Panc1 (cell line): ENCODE results near the gene GSG1L. TPM values are rescaled to one million over a fixed set of nuclear protein-coding genes. Genes with fewer than 3 reads are reported as not detected.

Source experiments
- ATAC-seq: fragments of 200-7000 bp; cut with Tn5 transposase; 2 replicates; pipeline ENCODE4 v1.9.1; 2020; ENCODE audit warnings: mild to moderate bottlenecking, moderate library complexity
- Bru-seq: library from RNA; stranded (reverse); fragments of 400-500 nt; gene quantifications from one replicate; lab custom pipeline; 2021; lab: Mats Ljungman, UMichigan
- BruChase-seq, 2 experiments: library from RNA; stranded (reverse); fragments of 400-500 nt; gene quantifications; one replicate each; lab custom pipeline; 2021; lab: Mats Ljungman, UMichigan
- BruUV-seq: library from RNA; stranded (reverse); fragments of 400-500 nt; replicated peaks from 2 replicates; lab custom pipeline; 2021; lab: Mats Ljungman, UMichigan
- CTCF ChIA-PET: fragments of 300-600 bp; sonication (Branson Sonifier 250); formaldehyde crosslinking; loops from one replicate; lab custom pipeline; 2022; ENCODE audit warnings: antibody characterized with exemption; lab: Charles Lee
- POLR2A ChIA-PET: fragments of 300-600 bp; sonication (Branson Sonifier 250); formaldehyde crosslinking; loops from one replicate; lab custom pipeline; 2022; ENCODE audit warnings: antibody characterized with exemption; lab: Charles Lee
- DNase-seq: peaks from one replicate; pipeline ENCODE4 v3.0.0-alpha.2; 2010; ENCODE audit warnings: low read depth, low spot score
- H3K27ac ChIP-seq: 2 replicates; pipeline ENCODE4 v1.5.1; 2011; ENCODE audit warnings: mild to moderate bottlenecking, low read length, inconsistent platforms
- H3K27me3 ChIP-seq: fragments of 200-500 bp; sonication (Bioruptor generic); 2 replicates; pipeline ENCODE4 v1.6.0; 2014; ENCODE audit warnings: low read length, inconsistent platforms; ENCODE audit not compliant: control insufficient read depth, insufficient read depth
- H3K36me3 ChIP-seq: fragments of 200-500 bp; sonication (Bioruptor generic); 2 replicates; pipeline ENCODE4 v1.5.1; 2014; ENCODE audit warnings: inconsistent platforms, mild to moderate bottlenecking, low read length, moderate library complexity; ENCODE audit not compliant: control insufficient read depth, insufficient read depth
- H3K4me1 ChIP-seq: 2 replicates; pipeline ENCODE4 v1.5.1; 2011; ENCODE audit warnings: inconsistent platforms, mild to moderate bottlenecking, low read length, moderate library complexity; ENCODE audit not compliant: control insufficient read depth, insufficient read depth
- H3K4me3 ChIP-seq, 2 experiments: 2 replicates each; pipeline ENCODE4 v1.5.1; 2011 to 2012; ENCODE audit warnings: low read depth in 2 of 2, low read length in 2 of 2, mild to moderate bottlenecking in 2 of 2, inconsistent platforms in 1 of 2, moderate library complexity in 1 of 2
- H3K9me3 ChIP-seq: fragments of 200-500 bp; sonication (Bioruptor generic); 2 replicates; pipeline ENCODE4 v1.5.1; 2014; ENCODE audit warnings: low read depth, mild to moderate bottlenecking, inconsistent platforms, low read length, moderate library complexity; ENCODE audit not compliant: control insufficient read depth, insufficient read depth
- POLR2AphosphoS5 ChIP-seq: IDR thresholded peaks from 2 replicates; pipeline ENCODE4 v1.6.1; 2012; ENCODE audit warnings: mild to moderate bottlenecking, low read depth, low read length, moderate library complexity
- SIN3A ChIP-seq: IDR thresholded peaks from 2 replicates; pipeline ENCODE4 v1.6.1; 2012; ENCODE audit warnings: low read depth, mild to moderate bottlenecking, low read length, moderate library complexity, borderline replicate concordance; ENCODE audit not compliant: insufficient read depth
- TCF7L2 ChIP-seq: IDR thresholded peaks from 2 replicates; pipeline ENCODE4 v1.6.1; 2011; ENCODE audit warnings: mild to moderate bottlenecking, low read depth, low read length, inconsistent platforms
- in situ Hi-C: cut with HindIII; loops from 2 replicates; pipeline ENCODE4 v1.10.0; 2016; ENCODE audit warnings: low sequenced_read_pairs, low pct_unique_long_range_greater_than_20kb
- intact Hi-C: fragments of 100-400 bp; cut with micrococcal nuclease; formaldehyde crosslinking; loops from one replicate; pipeline ENCODE4 v1.10.0; 2022; ENCODE audit not compliant: unreplicated experiment
- long read RNA-seq: library from polyadenylated mRNA; unstranded; transcript quantifications from one replicate; pipeline ENCODE4 v2.0.0, GENCODE V29; 2021; ENCODE audit not compliant: unreplicated experiment
- polyA plus RNA-seq: library from polyadenylated mRNA; unstranded; fragments of >200 nt; gene quantifications from one replicate; pipeline ENCODE4 v1.2.1, GENCODE V29; 2012; ENCODE audit warnings: missing spikeins; ENCODE audit not compliant: insufficient read length
- total RNA-seq: library from RNA; stranded (reverse); gene quantifications from one replicate; pipeline ENCODE4 v1.2.1, GENCODE V29; 2021; ENCODE audit not compliant: unreplicated experiment
- TF ChIP-seq, protein P1 (sequence below): fragments of 450-650 bp; IDR thresholded peaks from 2 replicates; pipeline ENCODE4 v1.5.1; 2017; ENCODE audit warnings: mild to moderate bottlenecking
- TF ChIP-seq, protein P2 (sequence below), 2 experiments: IDR thresholded peaks; 2 replicates each; pipeline ENCODE4 v1.6.1; 2011 to 2012; ENCODE audit warnings: low read depth in 2 of 2, control low read depth in 1 of 2, low read length in 1 of 2, mild to moderate bottlenecking in 1 of 2, moderate library complexity in 1 of 2; ENCODE audit not compliant: insufficient read depth in 1 of 2

Gene GSG1L
- total RNA-seq: 0.08 TPM
- polyA plus RNA-seq: 0.82 TPM
- percentile 14 among the genes with signal in this experiment for Bru-seq, nascent RNA
- percentile 10 among the genes with signal in this experiment for BruChase-seq, experiment 1, labeled RNA remaining after a 2-hour chase
- BruChase-seq, experiment 2, labeled RNA remaining after a 6-hour chase: percentile 10 among the genes with signal in this experiment
- long read RNA-seq, partial matches to known transcripts: 0 of 1 reads
- long read RNA-seq, other reads (novel, unspliced or antisense): 1 of 1 reads

DNA sequence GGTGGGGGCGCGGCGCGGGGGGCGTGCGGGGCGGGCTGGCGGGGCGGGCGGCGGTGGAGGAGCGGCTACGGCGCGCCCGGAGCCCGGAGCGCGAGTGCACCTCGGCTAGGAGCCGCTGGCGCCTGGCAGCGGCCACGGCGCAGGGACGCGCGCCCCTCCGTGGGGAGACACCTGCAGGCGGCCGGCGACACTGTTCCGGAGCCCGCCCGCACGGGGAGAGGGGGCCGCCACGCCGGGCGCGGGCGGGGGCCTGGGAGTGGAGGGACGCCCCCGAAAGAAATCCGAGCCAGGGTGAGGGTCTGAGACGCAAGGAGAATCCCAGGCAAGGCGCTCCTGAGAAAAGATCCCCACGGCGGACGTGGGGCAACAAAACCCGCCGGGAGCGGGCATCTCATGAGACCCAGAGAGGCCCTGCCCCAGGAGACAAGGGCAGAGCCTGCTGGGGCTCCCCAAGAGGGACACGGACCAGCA is at the start of gene GSG1L:
TSS of gene GSG1L (minus strand) at position 124 of the 471 bp plus-strand sequence. CDS start 290 bp downstream, outside the sequence.
- no TSS peak for BruUV-seq
- TF ChIP-seq TCF7L2: no peak
- no peak for TF ChIP-seq SIN3A
- TF ChIP-seq, protein P1, sequence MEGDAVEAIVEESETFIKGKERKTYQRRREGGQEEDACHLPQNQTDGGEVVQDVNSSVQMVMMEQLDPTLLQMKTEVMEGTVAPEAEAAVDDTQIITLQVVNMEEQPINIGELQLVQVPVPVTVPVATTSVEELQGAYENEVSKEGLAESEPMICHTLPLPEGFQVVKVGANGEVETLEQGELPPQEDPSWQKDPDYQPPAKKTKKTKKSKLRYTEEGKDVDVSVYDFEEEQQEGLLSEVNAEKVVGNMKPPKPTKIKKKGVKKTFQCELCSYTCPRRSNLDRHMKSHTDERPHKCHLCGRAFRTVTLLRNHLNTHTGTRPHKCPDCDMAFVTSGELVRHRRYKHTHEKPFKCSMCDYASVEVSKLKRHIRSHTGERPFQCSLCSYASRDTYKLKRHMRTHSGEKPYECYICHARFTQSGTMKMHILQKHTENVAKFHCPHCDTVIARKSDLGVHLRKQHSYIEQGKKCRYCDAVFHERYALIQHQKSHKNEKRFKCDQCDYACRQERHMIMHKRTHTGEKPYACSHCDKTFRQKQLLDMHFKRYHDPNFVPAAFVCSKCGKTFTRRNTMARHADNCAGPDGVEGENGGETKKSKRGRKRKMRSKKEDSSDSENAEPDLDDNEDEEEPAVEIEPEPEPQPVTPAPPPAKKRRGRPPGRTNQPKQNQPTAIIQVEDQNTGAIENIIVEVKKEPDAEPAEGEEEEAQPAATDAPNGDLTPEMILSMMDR: peak; percentile 35; the same call in 1 of the 2 replicates
- Histone ChIP-seq H3K4me3 (peak within 1 kb of the TSS in 1 of 2 experiments; percentile 14; a peak in 2 of 4 replicates), H3K36me3 (no peaks in the 10 kb centered on the region), H3K27ac (no peak within 1 kb of the TSS), H3K4me1 (no peaks in the 10 kb centered on the region), H3K27me3 (peaks cover 25% of the 10 kb centered on the region), H3K9me3 (no peaks in the 10 kb centered on the region)
- intact Hi-C loops: loop anchor here (5.0 kb wide), 1 partner anchor 286 kb away; no protein-coding TSS in a partner anchor
- DNase-seq (no peak), ATAC-seq (peak; percentile 69)
- ChIA-PET POLR2A (no interaction called here), CTCF (no interaction called here)
- in situ Hi-C loops: no loop called here

DNA sequence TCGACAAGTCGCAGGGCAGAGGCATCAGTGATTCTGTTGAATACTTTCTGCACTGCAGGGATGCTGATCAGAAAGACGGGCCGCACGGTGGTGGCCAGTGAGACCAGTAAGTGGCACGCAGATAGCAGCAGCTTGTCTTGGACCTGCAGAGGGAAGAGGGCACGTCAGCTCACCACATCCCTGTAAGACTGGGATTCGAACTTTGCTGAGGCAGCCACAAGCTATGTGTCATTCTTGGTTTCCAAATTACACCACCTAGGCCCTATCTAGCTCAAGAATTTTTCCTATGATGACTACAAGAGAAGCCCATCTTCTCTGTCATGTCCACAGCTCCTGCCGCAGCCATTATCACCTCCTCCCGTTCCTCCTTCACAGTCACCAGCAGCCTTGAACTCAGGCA is 49.4 kb upstream of the GSG1L start:
- TF ChIP-seq SIN3A: no peak

DNA sequence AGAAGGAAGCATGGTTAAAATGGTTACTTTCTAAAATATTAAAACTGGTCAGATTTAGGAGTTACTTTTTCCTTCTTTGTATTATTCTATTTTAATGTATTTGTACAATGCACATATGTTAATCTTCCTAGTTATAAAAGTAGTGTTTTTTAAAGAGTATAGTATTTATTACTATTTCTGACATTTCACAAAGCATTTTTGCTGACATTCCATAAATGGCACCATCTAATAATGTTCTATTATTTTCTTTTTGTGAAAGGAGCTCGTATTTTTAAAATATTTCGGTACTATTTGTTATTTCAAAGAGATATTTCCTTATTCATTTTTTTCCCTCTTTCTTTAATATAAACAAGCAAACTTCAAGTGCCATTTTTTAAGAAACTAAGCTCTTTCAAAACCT is 47.5 kb upstream of the GSG1L start:
- ATAC-seq (no peak), DNase-seq (no peak)
- BruUV-seq: no TSS peak
- ChIA-PET POLR2A (interaction anchor here (0.7 kb wide), 1 partner anchor 16 kb away, joined by 3 read pairs; no protein-coding TSS in a partner anchor), CTCF (no interaction called here)
- H3K4me1 ChIP-seq: no peaks in the 10 kb centered on the region
- H3K36me3 ChIP-seq: peaks cover 12% of the 10 kb centered on the region
- H3K27me3 ChIP-seq: no peaks in the 10 kb centered on the region
- no peak overlapping the region for H3K27ac ChIP-seq
- no peak overlapping the region for H3K4me3 ChIP-seq
- intact Hi-C loops: no loop called here
- in situ Hi-C loops: no loop called here
- H3K9me3 ChIP-seq: no peaks in the 10 kb centered on the region
- TF ChIP-seq SIN3A (no peak), POLR2AphosphoS5 (no peak), TCF7L2 (no peak)
- TF ChIP-seq, protein P1: no peak
- TF ChIP-seq, protein P2, sequence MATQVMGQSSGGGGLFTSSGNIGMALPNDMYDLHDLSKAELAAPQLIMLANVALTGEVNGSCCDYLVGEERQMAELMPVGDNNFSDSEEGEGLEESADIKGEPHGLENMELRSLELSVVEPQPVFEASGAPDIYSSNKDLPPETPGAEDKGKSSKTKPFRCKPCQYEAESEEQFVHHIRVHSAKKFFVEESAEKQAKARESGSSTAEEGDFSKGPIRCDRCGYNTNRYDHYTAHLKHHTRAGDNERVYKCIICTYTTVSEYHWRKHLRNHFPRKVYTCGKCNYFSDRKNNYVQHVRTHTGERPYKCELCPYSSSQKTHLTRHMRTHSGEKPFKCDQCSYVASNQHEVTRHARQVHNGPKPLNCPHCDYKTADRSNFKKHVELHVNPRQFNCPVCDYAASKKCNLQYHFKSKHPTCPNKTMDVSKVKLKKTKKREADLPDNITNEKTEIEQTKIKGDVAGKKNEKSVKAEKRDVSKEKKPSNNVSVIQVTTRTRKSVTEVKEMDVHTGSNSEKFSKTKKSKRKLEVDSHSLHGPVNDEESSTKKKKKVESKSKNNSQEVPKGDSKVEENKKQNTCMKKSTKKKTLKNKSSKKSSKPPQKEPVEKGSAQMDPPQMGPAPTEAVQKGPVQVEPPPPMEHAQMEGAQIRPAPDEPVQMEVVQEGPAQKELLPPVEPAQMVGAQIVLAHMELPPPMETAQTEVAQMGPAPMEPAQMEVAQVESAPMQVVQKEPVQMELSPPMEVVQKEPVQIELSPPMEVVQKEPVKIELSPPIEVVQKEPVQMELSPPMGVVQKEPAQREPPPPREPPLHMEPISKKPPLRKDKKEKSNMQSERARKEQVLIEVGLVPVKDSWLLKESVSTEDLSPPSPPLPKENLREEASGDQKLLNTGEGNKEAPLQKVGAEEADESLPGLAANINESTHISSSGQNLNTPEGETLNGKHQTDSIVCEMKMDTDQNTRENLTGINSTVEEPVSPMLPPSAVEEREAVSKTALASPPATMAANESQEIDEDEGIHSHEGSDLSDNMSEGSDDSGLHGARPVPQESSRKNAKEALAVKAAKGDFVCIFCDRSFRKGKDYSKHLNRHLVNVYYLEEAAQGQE (IDR thresholded peaks at IDR 0.05; ENCODE audit: insufficient read depth in 1 of 2, low read depth in 2 of 2, low read length in 1 of 2): no peak

More for the DNA sequence above, 49.4 kb upstream of the GSG1L start:
- intact Hi-C loops (no loop called here), in situ Hi-C loops (no loop called here)
- ATAC-seq (no peak), DNase-seq (no peak)
- Histone ChIP-seq H3K4me1 (no peaks in the 10 kb centered on the region), H3K36me3 (peaks cover 14% of the 10 kb centered on the region), H3K4me3 (no peak overlapping the region), H3K27ac (no peak overlapping the region), H3K9me3 (no peaks in the 10 kb centered on the region), H3K27me3 (no peaks in the 10 kb centered on the region)
- ChIA-PET CTCF (no interaction called here), POLR2A (no interaction called here)
- BruUV-seq: no TSS peak
